EL (cell line): ENCODE data around the gene CEP131.

ENCODE experiments used
- DNase-seq: peaks from one replicate; pipeline ENCODE4 v3.0.0-alpha.2; 2016

CEP131 gene

GRCh38 chr17:81197409-81197795 lies 25.4 kb downstream of the CEP131 start:
- DNase-seq: no peak

- no peak for DNase-seq
Observed at GRCh38 chr17:81196505-81197408, 26.0 kb downstream of the CEP131 start.

- DNase-seq: no peak
Observed at GRCh38 chr17:81195941-81196495, 26.7 kb downstream of the CEP131 start.

- DNase-seq: no peak
Observed at GRCh38 chr17:81194941-81195901, 27.5 kb downstream of the CEP131 start.

- DNase-seq: no peak
Observed at GRCh38 chr17:81194225-81194760, 28.5 kb downstream of the CEP131 start.

- DNase-seq: no peak
Observed at GRCh38 chr17:81193470-81194224, 29.1 kb downstream of the CEP131 start.

GRCh38 chr17:81193051-81193410 lies 29.7 kb downstream of the CEP131 start:
- no peak for DNase-seq

GRCh38 chr17:81192386-81193050 lies 30.2 kb downstream of the CEP131 start:
- no peak for DNase-seq

GRCh38 chr17:81191646-81192045 lies 31.1 kb downstream of the CEP131 start:
- DNase-seq: no peak

- DNase-seq: no peak
Observed at GRCh38 chr17:81191116-81191515, 31.6 kb downstream of the CEP131 start.

- DNase-seq: no peak
Observed at GRCh38 chr17:81190591-81190990, 32.2 kb downstream of the CEP131 start.

- DNase-seq: no peak
Observed at GRCh38 chr17:81189670-81190530, 32.9 kb downstream of the CEP131 start.

GRCh38 chr17:81189016-81189415 lies 33.7 kb downstream of the CEP131 start:
- DNase-seq: no peak

GRCh38 chr17:81188491-81188840 lies 34.3 kb downstream of the CEP131 start:
- DNase-seq: no peak

GRCh38 chr17:81187586-81188490 lies 34.9 kb downstream of the CEP131 start:
- no peak for DNase-seq

- no peak for DNase-seq
Observed at GRCh38 chr17:81187120-81187519, 35.6 kb downstream of the CEP131 start.

- no peak for DNase-seq
Observed at GRCh38 chr17:81186203-81186602, 36.6 kb downstream of the CEP131 start.

- no peak for DNase-seq
Observed at GRCh38 chr17:81184555-81184954, 38.2 kb downstream of the CEP131 start.

GRCh38 chr17:81183807-81184206 lies 39.0 kb downstream of the CEP131 start:
- no peak for DNase-seq

GRCh38 chr17:81183316-81183715 lies 39.4 kb downstream of the CEP131 start:
- no peak for DNase-seq
